ENCODE data around the gene ARVCF. TPM values are rescaled to one million over a fixed set of nuclear protein-coding genes. Genes with fewer than 3 reads are reported as not detected.

ARVCF gene
- total and polyA plus RNA-seq, 9 of the 15 experiments (the other 6 are each of a cell fraction or from before 2014, with no cell fraction given): 0.03 to 97.4 (median 15.6) TPM

DNA sequence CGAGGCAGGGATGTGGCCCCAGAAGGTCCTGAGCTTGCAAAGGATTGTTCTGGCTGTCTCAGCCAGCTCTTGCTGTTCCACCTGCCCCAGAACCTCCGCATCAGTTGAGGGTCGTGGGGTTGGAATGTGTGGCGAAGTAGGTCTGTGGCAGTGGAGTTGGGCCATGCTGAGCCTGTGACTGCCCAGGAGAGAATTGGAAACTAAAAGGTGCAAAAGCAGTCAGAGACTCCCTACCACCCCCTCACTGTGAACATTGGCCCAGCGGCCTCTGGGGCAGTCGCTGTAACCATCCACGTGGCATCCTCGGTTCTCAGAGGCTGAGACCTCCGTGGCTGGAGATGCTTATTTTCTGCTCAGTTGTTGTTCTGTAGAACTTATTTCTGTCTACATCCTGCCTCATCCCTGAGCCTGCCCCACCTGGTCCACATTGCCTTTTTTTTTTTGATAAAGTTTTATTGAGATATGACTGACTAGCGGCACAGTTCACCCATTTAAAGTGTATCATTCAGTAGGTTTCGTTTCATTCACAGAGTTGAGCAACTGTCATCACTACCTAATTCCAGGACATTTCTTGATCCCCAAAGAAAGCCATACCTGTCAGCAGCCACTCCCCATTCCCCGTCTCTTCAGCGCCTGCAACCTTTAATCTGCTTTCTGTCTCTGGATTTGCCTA, 41.1 kb upstream of the ARVCF start (continued):
- TF ChIP-seq, protein P1, sequence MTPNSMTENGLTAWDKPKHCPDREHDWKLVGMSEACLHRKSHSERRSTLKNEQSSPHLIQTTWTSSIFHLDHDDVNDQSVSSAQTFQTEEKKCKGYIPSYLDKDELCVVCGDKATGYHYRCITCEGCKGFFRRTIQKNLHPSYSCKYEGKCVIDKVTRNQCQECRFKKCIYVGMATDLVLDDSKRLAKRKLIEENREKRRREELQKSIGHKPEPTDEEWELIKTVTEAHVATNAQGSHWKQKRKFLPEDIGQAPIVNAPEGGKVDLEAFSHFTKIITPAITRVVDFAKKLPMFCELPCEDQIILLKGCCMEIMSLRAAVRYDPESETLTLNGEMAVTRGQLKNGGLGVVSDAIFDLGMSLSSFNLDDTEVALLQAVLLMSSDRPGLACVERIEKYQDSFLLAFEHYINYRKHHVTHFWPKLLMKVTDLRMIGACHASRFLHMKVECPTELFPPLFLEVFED (CRISPR knock-in tag; conservative IDR thresholded peaks at IDR 0.05): no peak
- peak; percentile 58 for TF ChIP-seq CEBPB (tag; IDR thresholded peaks at IDR 0.05)
- TF ChIP-seq, protein P2, sequence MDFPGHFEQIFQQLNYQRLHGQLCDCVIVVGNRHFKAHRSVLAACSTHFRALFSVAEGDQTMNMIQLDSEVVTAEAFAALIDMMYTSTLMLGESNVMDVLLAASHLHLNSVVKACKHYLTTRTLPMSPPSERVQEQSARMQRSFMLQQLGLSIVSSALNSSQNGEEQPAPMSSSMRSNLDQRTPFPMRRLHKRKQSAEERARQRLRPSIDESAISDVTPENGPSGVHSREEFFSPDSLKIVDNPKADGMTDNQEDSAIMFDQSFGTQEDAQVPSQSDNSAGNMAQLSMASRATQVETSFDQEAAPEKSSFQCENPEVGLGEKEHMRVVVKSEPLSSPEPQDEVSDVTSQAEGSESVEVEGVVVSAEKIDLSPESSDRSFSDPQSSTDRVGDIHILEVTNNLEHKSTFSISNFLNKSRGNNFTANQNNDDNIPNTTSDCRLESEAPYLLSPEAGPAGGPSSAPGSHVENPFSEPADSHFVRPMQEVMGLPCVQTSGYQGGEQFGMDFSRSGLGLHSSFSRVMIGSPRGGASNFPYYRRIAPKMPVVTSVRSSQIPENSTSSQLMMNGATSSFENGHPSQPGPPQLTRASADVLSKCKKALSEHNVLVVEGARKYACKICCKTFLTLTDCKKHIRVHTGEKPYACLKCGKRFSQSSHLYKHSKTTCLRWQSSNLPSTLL (IDR thresholded peaks at IDR 0.05): no peak
- TF ChIP-seq IRF2 (CRISPR knock-in tag; IDR thresholded peaks at IDR 0.05): no peak
- TF ChIP-seq, protein P3, sequence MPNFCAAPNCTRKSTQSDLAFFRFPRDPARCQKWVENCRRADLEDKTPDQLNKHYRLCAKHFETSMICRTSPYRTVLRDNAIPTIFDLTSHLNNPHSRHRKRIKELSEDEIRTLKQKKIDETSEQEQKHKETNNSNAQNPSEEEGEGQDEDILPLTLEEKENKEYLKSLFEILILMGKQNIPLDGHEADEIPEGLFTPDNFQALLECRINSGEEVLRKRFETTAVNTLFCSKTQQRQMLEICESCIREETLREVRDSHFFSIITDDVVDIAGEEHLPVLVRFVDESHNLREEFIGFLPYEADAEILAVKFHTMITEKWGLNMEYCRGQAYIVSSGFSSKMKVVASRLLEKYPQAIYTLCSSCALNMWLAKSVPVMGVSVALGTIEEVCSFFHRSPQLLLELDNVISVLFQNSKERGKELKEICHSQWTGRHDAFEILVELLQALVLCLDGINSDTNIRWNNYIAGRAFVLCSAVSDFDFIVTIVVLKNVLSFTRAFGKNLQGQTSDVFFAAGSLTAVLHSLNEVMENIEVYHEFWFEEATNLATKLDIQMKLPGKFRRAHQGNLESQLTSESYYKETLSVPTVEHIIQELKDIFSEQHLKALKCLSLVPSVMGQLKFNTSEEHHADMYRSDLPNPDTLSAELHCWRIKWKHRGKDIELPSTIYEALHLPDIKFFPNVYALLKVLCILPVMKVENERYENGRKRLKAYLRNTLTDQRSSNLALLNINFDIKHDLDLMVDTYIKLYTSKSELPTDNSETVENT (CRISPR knock-in tag; IDR thresholded peaks at IDR 0.05): 0 out of 2 replicates have a peak, but pooled peaks have one; percentile 1
- TF ChIP-seq, protein P4, sequence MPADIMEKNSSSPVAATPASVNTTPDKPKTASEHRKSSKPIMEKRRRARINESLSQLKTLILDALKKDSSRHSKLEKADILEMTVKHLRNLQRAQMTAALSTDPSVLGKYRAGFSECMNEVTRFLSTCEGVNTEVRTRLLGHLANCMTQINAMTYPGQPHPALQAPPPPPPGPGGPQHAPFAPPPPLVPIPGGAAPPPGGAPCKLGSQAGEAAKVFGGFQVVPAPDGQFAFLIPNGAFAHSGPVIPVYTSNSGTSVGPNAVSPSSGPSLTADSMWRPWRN (IDR thresholded peaks at IDR 0.05; ENCODE audit: low read depth): no peak
- TF ChIP-seq, protein P5, sequence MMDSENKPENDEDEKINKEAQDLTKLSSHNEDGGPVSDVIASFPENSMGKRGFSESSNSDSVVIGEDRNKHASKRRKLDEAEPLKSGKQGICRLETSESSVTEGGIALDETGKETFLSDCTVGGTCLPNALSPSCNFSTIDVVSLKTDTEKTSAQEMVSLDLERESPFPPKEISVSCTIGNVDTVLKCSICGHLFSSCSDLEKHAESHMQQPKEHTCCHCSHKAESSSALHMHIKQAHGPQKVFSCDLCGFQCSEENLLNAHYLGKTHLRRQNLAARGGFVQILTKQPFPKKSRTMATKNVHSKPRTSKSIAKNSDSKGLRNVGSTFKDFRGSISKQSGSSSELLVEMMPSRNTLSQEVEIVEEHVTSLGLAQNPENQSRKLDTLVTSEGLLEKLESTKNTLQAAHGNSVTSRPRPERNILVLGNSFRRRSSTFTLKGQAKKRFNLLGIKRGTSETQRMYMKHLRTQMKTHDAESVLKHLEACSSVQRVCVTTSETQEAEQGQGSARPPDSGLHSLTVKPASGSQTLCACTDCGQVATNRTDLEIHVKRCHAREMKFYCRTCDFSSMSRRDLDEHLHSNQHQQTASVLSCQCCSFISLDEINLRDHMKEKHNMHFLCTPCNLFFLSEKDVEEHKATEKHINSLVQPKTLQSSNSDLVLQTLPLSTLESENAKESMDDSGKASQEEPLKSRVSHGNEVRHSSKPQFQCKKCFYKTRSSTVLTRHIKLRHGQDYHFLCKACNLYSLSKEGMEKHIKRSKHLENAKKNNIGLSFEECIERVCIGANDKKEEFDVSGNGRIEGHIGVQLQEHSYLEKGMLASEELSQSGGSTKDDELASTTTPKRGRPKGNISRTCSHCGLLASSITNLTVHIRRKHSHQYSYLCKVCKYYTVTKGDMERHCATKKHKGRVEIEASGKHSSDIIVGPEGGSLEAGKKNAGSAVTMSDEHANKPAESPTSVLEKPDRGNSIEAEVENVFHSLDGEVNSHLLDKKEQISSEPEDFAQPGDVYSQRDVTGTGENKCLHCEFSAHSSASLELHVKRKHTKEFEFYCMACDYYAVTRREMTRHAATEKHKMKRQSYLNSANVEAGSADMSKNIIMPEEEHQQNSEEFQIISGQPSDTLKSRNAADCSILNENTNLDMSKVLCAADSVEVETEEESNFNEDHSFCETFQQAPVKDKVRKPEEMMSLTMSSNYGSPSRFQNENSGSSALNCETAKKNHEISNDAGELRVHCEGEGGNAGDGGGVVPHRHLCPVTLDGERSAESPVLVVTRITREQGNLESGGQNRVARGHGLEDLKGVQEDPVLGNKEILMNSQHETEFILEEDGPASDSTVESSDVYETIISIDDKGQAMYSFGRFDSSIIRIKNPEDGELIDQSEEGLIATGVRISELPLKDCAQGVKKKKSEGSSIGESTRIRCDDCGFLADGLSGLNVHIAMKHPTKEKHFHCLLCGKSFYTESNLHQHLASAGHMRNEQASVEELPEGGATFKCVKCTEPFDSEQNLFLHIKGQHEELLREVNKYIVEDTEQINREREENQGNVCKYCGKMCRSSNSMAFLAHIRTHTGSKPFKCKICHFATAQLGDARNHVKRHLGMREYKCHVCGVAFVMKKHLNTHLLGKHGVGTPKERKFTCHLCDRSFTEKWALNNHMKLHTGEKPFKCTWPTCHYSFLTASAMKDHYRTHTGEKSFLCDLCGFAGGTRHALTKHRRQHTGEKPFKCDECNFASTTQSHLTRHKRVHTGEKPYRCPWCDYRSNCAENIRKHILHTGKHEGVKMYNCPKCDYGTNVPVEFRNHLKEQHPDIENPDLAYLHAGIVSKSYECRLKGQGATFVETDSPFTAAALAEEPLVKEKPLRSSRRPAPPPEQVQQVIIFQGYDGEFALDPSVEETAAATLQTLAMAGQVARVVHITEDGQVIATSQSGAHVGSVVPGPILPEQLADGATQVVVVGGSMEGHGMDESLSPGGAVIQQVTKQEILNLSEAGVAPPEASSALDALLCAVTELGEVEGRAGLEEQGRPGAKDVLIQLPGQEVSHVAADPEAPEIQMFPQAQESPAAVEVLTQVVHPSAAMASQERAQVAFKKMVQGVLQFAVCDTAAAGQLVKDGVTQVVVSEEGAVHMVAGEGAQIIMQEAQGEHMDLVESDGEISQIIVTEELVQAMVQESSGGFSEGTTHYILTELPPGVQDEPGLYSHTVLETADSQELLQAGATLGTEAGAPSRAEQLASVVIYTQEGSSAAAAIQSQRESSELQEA (IDR thresholded peaks at IDR 0.05; ENCODE audit: low read depth): no peak; the same call in 1 of the 2 replicates
- TF ChIP-seq ZNF354B (CRISPR knock-in tag; IDR thresholded peaks at IDR 0.05): no peak
- peak in 1 of 2 experiments; percentile 24; a peak in 1 of 4 replicates for TF ChIP-seq ARNT (IDR thresholded peaks at IDR 0.05)
- no peak for TF ChIP-seq CCNT2 (IDR thresholded peaks at IDR 0.05; ENCODE audit: borderline replicate concordance, extremely low read depth, insufficient read length, low read depth, low read length)
- no peak for TF ChIP-seq RNF2 (IDR thresholded peaks at IDR 0.05)
- no peak for TF ChIP-seq RBM15 (IDR thresholded peaks at IDR 0.05; ENCODE audit: insufficient read depth, low read length)

Measured in K562 (cell line).